SK-N-SH (cell line): Measurements from ENCODE around the gene GPR107. TPM values are rescaled to one million over a fixed set of nuclear protein-coding genes. Genes with fewer than 3 reads are reported as not detected.

ENCODE experiments used
- CTCF ChIA-PET: fragments of 300-600, 350-600 bp; formaldehyde crosslinking; extraction: SDS; loops from one replicate; lab custom pipeline; 2021; lab: Yijun Ruan, JAX
- POLR2A ChIA-PET: fragments of 350-600 bp; sonication (Branson Sonifier 250); formaldehyde crosslinking; extraction: SDS; loops from one replicate; lab custom pipeline; 2020; ENCODE audit warnings: antibody characterized with exemption, inconsistent platforms; lab: Yijun Ruan, JAX
- DNase-seq: peaks from one replicate; pipeline ENCODE4 v3.0.0; 2012
- H2AFZ ChIP-seq: fragments of 200-600 bp; sonication (generic); 2 replicates; pipeline ENCODE4 v1.8.1; 2016; ENCODE audit warnings: antibody characterized with exemption, mild to moderate bottlenecking, low read depth
- H3F3A ChIP-seq: fragments of 200-600 bp; sonication (generic); replicated peaks from 2 replicates; pipeline ENCODE3; 2016; ENCODE audit warnings: antibody characterized with exemption, mild to moderate bottlenecking; ENCODE audit not compliant: insufficient read depth
- H3K27ac ChIP-seq, 2 experiments: fragments of 200-500 bp in 1 of 2; fragments of 200-600 bp in 1 of 2; sonication (Bioruptor generic) in 1 of 2; sonication (generic), shearing (Covaris generic) in 1 of 2; 2 replicates each; pipeline versions ENCODE4 v1.5.1 to v1.6.1; 2014 to 2016; ENCODE audit warnings: low read depth in 2 of 2, inconsistent platforms in 1 of 2, low read length in 1 of 2, mild to moderate bottlenecking in 1 of 2, mixed read lengths in 1 of 2
- H3K27me3 ChIP-seq: fragments of 200-600 bp; sonication (generic), shearing (Covaris generic); 2 replicates; pipeline ENCODE4 v1.6.1; 2016; ENCODE audit warnings: mixed run types; ENCODE audit not compliant: insufficient read depth
- H3K36me3 ChIP-seq, 2 experiments: fragments of 200-500 bp in 1 of 2; fragments of 200-600 bp in 1 of 2; sonication (Bioruptor generic) in 1 of 2; sonication (generic) in 1 of 2; replicated peaks in 1 of 2; 2 replicates each; pipeline versions ENCODE3 to v1.5.1; 2014 to 2016; ENCODE audit warnings: low read length in 1 of 2, mild to moderate bottlenecking in 1 of 2; ENCODE audit not compliant: insufficient read depth in 2 of 2, control insufficient read depth in 1 of 2
- H3K4me1 ChIP-seq, 2 experiments: fragments of 200-500 bp in 1 of 2; fragments of 200-600 bp in 1 of 2; sonication (Bioruptor generic) in 1 of 2; sonication (generic), shearing (Covaris generic) in 1 of 2; 2 replicates each; pipeline versions ENCODE4 v1.5.1 to v1.6.1; 2014 to 2016; ENCODE audit warnings: low read depth in 1 of 2, low read length in 1 of 2, mixed run types in 1 of 2; ENCODE audit not compliant: insufficient read depth in 2 of 2, control insufficient read depth in 1 of 2
- H3K4me2 ChIP-seq: fragments of 200-600 bp; sonication (generic), shearing (Covaris generic); 2 replicates; pipeline ENCODE4 v1.6.1; 2017; ENCODE audit warnings: mixed run types
- H3K4me3 ChIP-seq, 2 experiments: fragments of 200-500 bp in 1 of 2; fragments of 200-600 bp in 1 of 2; sonication (Bioruptor generic) in 1 of 2; sonication (generic), shearing (Covaris generic) in 1 of 2; 2 replicates each; pipeline versions ENCODE4 v1.5.1 to v1.8.1; 2014 to 2016; ENCODE audit warnings: low read depth in 2 of 2, inconsistent platforms in 1 of 2, low read length in 1 of 2, mild to moderate bottlenecking in 1 of 2, mixed read lengths in 1 of 2, moderate library complexity in 1 of 2
- H3K79me2 ChIP-seq: fragments of 200-600 bp; sonication (generic); 2 replicates; pipeline ENCODE4 v1.8.1; 2017; ENCODE audit warnings: mild to moderate bottlenecking; ENCODE audit not compliant: insufficient read depth
- H3K9ac ChIP-seq: fragments of 200-600 bp; sonication (generic); 2 replicates; pipeline ENCODE4 v1.6.1; 2017; ENCODE audit warnings: mixed run types
- H3K9me2 ChIP-seq: fragments of 200-600 bp; sonication (generic); 2 replicates; pipeline ENCODE4 v1.6.1; 2017; ENCODE audit warnings: mixed run types
- H3K9me3 ChIP-seq: fragments of 200-600 bp; sonication (generic); 2 replicates; pipeline ENCODE4 v1.6.1; 2017; ENCODE audit warnings: mixed run types, mild to moderate bottlenecking, moderate library complexity
- H4K20me1 ChIP-seq: fragments of 200-600 bp; sonication (generic); 2 replicates; pipeline ENCODE4 v1.6.1; 2017; ENCODE audit warnings: mild to moderate bottlenecking, mixed run types; ENCODE audit not compliant: insufficient read depth
- GATA2 ChIP-seq: sonication (generic); formaldehyde crosslinking; IDR thresholded peaks from 2 replicates; pipeline ENCODE4 v1.5.0; 2020; ENCODE audit warnings: mild to moderate bottlenecking, missing genetic modification reagents
- TCF12 ChIP-seq: IDR thresholded peaks from 2 replicates; pipeline ENCODE4 v1.4.0; 2012
- WGBS: methylation state at CpG from one replicate; pipeline ENCODE4 v1.1.6; 2017; ENCODE audit warnings: low lambda C conversion rate; 5-methylcytosine and 5-hydroxymethylcytosine counted together
- polyA plus RNA-seq, 3 experiments: library from polyadenylated mRNA; depleted of rRNA; stranded (reverse); fragments of >200 nt; gene quantifications; 2 replicates each; pipeline ENCODE4 v1.2.3, GENCODE V29; 2012
- small RNA-seq, 7 experiments: library from RNA; depleted of rRNA; stranded (forward); fragments of <200 nt; gene quantifications; one replicate each; pipeline ENCODE3, GENCODE V24; 2012
- TF ChIP-seq, protein P1 (sequence below): IDR thresholded peaks from 2 replicates; pipeline ENCODE4; 2012

The GPR107 gene
- polyA plus RNA-seq, 1 of the 3 experiments (the other 2 are of a cell fraction): 23.0 TPM

DNA sequence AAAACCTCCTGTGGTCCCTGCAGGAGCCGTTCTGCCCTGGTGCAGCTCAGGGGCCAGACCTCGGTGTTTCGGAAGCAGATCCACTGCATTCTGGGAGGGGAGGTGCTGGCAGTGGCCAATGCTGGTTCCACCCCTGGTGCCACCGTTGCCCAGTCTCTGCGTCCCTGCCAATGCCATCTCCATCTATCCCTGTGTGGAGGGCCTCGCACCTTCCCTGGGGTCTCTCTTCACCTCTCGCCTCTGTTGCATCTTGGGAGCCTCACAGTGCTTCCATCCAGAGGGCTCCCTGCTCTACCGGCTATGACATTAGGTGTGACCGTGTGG is 133.8 kb downstream of the GPR107 start:
- no peak overlapping the region for H2AFZ ChIP-seq
- peaks cover 22% of the 10 kb centered on the region for H3F3A ChIP-seq
- no peak for DNase-seq
- H3K9ac ChIP-seq: 0 out of 2 replicates have a peak overlapping the region, but pooled peaks have one; percentile 1
- H3K36me3 ChIP-seq: no peaks in the 10 kb centered on the region
- CTCF ChIA-PET: interaction anchor here (0.6 to 1.5 kb wide), 3 partner anchors 14 to 90 kb away, joined by 3 read pairs; no protein-coding TSS in a partner anchor
- TF ChIP-seq TCF12 (no peak), GATA2 (no peak)
- no peak overlapping the region for H3K4me3 ChIP-seq
- H3K79me2 ChIP-seq: peaks cover 97% of the 10 kb centered on the region
- H4K20me1 ChIP-seq: peaks cover 84% of the 10 kb centered on the region
- peak overlapping the region; percentile 83 for H3K4me2 ChIP-seq
- H3K27ac ChIP-seq: peak overlapping the region in 1 of 2 experiments; percentile 36; a peak in 2 of 4 replicates
- peaks cover 43 to 61% of the 10 kb centered on the region in 2 experiments; a peak in 3 of 4 replicates for H3K4me1 ChIP-seq
- no peaks in the 10 kb centered on the region for H3K9me3 ChIP-seq
- 82% methylated on average over 8 of the region's 9 CpGs for WGBS
- no peaks in the 10 kb centered on the region for H3K27me3 ChIP-seq
- no peaks in the 10 kb centered on the region for H3K9me2 ChIP-seq
- POLR2A ChIA-PET: no interaction called here

DNA sequence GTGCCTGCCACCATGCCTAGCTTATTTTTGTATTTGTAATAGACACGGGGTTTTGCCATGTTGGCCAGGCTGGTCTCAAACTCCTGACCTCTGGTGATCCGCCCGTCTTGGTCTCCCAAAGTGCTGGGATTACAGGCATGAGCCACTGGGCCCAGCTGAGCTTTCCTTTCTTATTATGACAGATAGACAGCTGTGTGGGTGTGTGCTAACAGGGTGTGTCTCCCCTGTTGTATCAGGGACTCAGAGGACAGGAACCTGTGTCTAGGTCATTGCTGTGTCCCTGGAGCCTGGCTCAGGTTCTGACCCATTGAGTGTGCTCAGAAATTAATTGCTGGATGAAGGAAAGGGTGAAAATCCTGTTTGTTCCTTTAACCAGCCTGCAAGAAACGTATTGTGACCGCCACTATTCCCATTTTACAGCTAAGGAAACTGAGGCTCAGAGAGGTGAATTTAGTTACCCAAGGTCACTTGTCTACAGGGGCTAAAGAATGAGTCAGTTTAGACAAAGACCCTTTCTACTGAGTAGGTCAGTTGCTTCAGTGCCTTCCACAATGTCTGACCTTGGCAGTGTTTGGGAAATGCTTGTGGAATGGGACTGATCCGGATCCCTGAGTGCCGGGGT is 135.3 kb downstream of the GPR107 start:
- CTCF ChIA-PET: interaction anchor here (1.5 to 1.6 kb wide), 2 partner anchors 13 to 16 kb away, joined by 3 to 4 read pairs; no protein-coding TSS in a partner anchor
- no peaks in the 10 kb centered on the region for H3K36me3 ChIP-seq
- H3F3A ChIP-seq: peaks cover 9% of the 10 kb centered on the region
- no peaks in the 10 kb centered on the region for H3K27me3 ChIP-seq
- H4K20me1 ChIP-seq: peaks cover 90% of the 10 kb centered on the region
- H3K27ac ChIP-seq: no peak overlapping the region
- no peak overlapping the region for H3K4me3 ChIP-seq
- POLR2A ChIA-PET: no interaction called here
- TF ChIP-seq, protein P1, sequence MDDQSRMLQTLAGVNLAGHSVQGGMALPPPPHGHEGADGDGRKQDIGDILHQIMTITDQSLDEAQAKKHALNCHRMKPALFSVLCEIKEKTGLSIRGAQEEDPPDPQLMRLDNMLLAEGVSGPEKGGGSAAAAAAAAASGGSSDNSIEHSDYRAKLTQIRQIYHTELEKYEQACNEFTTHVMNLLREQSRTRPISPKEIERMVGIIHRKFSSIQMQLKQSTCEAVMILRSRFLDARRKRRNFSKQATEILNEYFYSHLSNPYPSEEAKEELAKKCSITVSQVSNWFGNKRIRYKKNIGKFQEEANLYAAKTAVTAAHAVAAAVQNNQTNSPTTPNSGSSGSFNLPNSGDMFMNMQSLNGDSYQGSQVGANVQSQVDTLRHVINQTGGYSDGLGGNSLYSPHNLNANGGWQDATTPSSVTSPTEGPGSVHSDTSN: no peak
- peaks cover 98% of the 10 kb centered on the region for H3K79me2 ChIP-seq
- no peak overlapping the region for H3K9ac ChIP-seq
- WGBS: 93% methylated on average over 6 of the region's 7 CpGs
- no peak overlapping the region for H3K4me2 ChIP-seq
- H3K9me3 ChIP-seq: no peaks in the 10 kb centered on the region
- no peak overlapping the region for H2AFZ ChIP-seq
- H3K4me1 ChIP-seq: peaks cover 42 to 66% of the 10 kb centered on the region in 2 experiments; a peak in 3 of 4 replicates
- no peaks in the 10 kb centered on the region for H3K9me2 ChIP-seq
- DNase-seq: no peak

Small RNA genes within 50 kb of the gene (small RNA-seq; reads per million reads assigned to genes)
- gene RF00019: 0 reads per million in 7 experiments

Other genes starting within 250 kb of the GPR107 start
- 85.3 and 120 TPM in 2 replicates for gene TOR1A, start 229.8 kb upstream of the GPR107 start, polyA plus RNA-seq (2012; rRNA removed)
- 59.2 and 70.8 TPM in 2 replicates for gene C9orf78, start 218.6 kb upstream of the GPR107 start, polyA plus RNA-seq (2012; rRNA removed)
- gene USP20, start 218.4 kb upstream of the GPR107 start, polyA plus RNA-seq (2012; rRNA removed): 17.7 and 22.5 TPM in 2 replicates
- 10.2 and 11.0 TPM in 2 replicates for gene FNBP1, start 10.7 kb upstream of the GPR107 start, polyA plus RNA-seq (2012; rRNA removed)
- 40.6 and 52.9 TPM in 2 replicates for gene NCS1, start 118.5 kb downstream of the GPR107 start, polyA plus RNA-seq (2012; rRNA removed)
- 0.15 and 0.28 TPM in 2 replicates for gene HMCN2, start 211.9 kb downstream of the GPR107 start, polyA plus RNA-seq (2012; rRNA removed)